DND-41 (cell line): ENCODE data around the gene STAC.

Source experiments
- EZH2 ChIP-seq: IDR thresholded peaks from 3 replicates; pipeline ENCODE4 v1.6.1; 2012; ENCODE audit warnings: borderline replicate concordance, low read depth, mild to moderate bottlenecking, moderate library complexity, low read length, inconsistent platforms; ENCODE audit not compliant: severe bottlenecking
- TF ChIP-seq, protein P1 (sequence below): IDR thresholded peaks from 2 replicates; pipeline ENCODE4 v1.5.1; 2012; ENCODE audit warnings: borderline replicate concordance, low read length, moderate library complexity, mild to moderate bottlenecking; ENCODE audit not compliant: poor library complexity, severe bottlenecking; ENCODE audit errors: extremely low read depth

DNA sequence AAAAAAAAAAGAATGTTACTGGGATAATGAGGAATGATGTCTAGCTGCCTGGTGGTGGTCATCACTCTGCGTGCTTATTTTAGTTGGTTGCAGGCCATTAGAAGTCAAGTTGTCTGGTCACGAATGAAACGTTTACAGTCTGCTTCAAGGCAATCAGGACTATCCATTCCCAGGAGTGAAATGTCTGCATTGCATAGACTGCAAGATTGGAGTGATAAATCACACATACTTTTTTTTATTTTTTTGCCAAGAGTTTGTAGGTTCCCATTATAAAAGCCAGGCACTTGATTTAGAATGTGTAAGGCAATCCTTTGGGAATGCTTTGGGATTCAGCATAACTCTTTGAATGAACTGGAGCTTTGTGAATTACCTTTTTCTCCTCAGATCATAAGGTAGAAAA lies 132.3 kb downstream of the STAC start:
- TF ChIP-seq, protein P1, sequence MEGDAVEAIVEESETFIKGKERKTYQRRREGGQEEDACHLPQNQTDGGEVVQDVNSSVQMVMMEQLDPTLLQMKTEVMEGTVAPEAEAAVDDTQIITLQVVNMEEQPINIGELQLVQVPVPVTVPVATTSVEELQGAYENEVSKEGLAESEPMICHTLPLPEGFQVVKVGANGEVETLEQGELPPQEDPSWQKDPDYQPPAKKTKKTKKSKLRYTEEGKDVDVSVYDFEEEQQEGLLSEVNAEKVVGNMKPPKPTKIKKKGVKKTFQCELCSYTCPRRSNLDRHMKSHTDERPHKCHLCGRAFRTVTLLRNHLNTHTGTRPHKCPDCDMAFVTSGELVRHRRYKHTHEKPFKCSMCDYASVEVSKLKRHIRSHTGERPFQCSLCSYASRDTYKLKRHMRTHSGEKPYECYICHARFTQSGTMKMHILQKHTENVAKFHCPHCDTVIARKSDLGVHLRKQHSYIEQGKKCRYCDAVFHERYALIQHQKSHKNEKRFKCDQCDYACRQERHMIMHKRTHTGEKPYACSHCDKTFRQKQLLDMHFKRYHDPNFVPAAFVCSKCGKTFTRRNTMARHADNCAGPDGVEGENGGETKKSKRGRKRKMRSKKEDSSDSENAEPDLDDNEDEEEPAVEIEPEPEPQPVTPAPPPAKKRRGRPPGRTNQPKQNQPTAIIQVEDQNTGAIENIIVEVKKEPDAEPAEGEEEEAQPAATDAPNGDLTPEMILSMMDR = no peak
- TF ChIP-seq EZH2 = no peak
